NCI-H2196 (cell line): Measurements from ENCODE around the gene LHX5.

Experiments used
- DNase-seq: peaks from one replicate; lab custom pipeline; 2025; ENCODE audit not compliant: unreplicated experiment; lab: John Stamatoyannopoulos, UW

LHX5 gene

DNA sequence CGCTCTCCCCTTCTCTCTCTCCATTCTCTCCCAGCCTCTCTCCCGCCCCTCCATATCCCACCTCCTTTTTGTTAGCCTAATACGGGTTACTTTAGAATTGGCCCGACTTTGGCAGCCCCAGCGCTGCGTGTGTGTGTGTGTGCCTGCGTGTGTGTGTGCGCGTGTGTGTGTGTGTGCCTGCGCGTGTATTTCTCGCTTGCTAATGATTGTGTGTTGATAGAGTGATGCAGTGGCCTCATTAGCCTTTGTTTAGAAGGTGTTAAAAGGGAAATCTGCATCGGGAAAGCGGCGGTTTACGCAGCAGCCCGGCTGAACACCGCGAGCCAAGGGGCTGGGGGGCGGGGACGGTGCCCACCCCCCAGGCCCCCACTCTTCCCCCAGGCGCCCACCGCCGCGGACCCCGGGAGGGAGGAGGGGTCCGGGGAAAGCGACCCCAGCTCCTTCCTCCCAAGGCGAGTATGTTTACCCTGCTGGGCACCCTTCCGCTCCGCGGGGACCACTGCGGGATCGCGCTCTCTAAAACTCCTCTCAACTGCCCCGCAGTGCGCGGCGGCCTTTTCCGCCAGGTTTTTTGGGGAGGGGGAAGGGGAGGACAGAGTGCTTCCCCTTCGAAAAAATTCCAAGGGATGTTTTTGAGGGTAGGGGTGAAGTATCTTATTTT, 6.8 kb upstream of the LHX5 start:
- DNase-seq, result no peak

DNA sequence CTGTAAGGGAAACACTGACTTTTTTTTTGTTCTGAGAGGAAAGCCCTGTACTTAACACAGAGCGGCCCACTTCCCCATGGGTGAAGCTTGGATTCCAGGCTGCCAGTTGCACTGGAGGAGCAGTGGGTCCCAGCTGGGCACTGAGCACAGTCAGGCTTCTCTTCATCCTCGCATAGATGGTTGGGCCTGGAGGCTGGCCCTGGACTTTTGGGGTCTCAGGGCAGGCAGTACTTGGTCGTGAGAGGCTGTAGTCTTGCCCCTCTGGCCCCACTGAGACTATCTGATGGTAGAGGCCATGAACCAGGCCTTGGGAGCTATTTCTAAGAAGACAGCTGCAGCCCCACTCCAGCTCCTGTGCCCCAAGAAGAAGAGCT, 6.2 kb upstream of the LHX5 start:
- DNase-seq, result no peak

DNA sequence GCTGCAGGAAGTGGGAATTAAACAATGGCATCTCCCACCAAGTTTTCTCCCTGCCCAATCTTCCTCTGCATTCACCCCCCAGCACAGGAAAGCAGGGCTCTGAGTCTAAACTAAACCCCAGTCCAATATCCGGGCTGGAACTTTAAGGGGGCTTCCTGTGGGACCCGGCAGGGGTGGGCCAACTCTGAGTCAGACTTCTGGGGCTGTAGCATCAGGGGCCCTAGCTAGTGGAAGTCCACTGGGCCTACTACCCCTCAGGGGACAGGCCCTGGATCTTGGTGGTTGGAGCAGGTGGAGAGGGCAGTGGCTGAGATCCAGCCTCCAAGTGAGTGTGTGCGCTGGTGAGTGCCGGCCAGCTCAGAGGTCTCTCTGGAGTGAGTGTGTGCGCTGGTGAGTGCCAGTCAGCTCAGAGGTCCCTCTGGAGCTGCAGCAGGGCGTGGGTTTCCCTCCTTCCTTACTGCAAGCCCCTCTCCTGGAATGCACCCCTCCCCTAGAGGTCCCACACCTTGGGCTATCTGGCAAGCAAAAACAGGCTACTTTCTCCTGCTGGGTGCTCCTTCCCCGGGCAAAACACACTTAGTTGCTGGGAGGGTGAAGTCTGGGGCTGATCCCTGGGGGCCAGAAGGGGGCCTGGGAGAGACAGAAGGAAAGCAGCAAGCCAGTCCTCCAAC, 5.6 kb upstream of the LHX5 start:
- no peak for DNase-seq

- DNase-seq, result no peak
Measured at GRCh38 chr12:113476176-113476986, 4.7 kb upstream of the LHX5 start.

DNA sequence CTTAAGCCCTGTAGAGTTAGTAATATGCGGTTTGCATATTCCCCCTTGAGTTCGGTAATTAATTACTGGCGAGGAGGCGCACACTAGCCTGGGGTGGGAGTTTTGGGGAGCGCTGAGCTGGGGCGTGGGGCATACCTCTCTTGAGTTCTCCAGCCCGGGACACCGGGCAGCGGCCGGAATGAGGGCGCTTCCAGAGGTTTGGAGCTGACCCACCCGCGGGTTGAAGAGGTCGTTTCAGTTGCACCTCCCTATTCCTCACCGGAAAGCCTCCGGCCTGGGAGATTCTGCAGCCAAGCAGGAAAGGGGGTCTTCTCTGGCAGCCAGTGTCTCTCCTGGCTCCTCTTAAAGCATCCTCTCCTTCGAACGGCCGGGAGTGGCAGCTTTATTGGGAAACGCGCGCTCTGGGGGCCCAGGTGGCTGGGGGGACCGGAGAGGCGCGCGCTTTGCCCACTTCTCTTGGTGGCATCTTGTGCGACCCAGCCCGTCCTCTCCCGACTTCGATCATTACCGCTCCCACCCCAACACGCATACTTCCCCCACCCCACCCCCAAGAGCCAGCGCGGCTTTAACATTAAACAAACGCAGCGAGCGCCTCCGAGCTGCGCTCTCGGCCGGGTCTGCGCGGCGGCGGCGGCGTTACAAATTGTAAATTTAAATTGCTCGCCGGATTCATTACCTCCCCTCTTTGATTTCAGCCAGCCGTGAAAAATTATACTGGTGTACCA, 3.9 kb upstream of the LHX5 start:
- DNase-seq, result no peak

DNA sequence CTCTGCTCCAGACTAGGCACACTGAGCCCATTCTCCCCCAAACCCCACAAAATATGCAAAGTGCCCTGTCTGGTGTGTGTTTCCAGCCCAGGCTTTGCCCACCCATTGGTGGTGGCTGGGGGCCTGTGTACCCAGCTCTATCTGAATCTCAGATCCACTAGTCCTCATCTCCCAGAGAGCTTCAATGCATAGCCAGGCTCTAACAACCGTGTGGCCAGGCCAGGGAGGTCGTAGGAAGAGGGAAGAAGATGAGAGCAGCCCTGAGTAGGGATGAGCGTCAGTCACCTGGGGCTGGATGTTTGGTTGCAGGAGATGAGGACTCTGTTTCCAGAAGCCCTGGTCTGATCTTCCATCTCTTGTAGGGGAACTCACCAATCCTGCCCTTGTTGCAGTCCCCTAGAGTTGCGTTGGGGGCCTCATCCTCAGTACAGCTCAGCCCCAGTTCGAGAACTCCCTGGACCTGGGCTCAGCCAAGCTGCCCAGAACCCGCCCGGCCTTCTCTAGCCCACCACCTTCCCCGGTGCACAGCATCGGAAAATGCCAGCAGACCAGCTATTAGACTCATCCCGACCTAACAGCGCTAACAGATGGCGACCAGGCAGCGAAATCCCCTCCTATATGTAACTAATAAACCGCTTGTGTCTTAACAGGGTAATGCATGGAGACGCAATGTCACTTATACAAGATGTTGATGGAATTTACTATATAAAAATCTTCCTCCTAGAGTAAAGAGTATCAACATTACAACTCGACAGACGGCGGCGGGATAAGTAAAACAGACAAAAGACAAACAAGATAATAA, 3.2 kb upstream of the LHX5 start:
- no peak for DNase-seq

- DNase-seq, result no peak
Measured at GRCh38 chr12:113473942-113474341, 2.3 kb upstream of the LHX5 start.

DNA sequence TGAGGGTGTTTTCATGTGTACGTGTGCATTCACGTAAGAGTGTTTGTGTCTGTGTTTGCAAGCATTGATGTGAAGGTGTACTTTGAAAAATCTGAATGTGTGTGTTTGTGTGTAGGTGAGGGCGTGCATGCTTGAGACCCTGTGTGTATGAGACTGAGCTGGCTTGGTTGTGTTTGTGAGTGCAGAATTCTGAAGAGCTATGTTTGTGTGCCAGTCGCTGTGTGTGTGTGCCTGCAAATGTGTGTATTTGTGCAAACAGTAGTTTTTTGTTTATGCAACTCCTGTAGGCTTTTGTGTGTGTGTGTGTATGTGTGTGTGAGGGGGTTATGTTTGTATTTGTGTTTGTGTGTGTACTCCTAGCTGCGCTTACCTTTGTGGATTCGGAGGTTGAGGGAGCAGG, 1.7 kb upstream of the LHX5 start:
- DNase-seq, result no peak

GRCh38 chr12:113472191-113473121, 785 bp upstream of the LHX5 start:
- DNase-seq, result no peak

- DNase-seq, result no peak
Measured at GRCh38 chr12:113470871-113471618, 626 bp downstream of the LHX5 start.

- no peak for DNase-seq
Measured at GRCh38 chr12:113469949-113470743, 1.5 kb downstream of the LHX5 start.

- no peak for DNase-seq
Measured at GRCh38 chr12:113469224-113469948, 2.3 kb downstream of the LHX5 start.

GRCh38 chr12:113468365-113469223, 3.1 kb downstream of the LHX5 start:
- no peak for DNase-seq

DNA sequence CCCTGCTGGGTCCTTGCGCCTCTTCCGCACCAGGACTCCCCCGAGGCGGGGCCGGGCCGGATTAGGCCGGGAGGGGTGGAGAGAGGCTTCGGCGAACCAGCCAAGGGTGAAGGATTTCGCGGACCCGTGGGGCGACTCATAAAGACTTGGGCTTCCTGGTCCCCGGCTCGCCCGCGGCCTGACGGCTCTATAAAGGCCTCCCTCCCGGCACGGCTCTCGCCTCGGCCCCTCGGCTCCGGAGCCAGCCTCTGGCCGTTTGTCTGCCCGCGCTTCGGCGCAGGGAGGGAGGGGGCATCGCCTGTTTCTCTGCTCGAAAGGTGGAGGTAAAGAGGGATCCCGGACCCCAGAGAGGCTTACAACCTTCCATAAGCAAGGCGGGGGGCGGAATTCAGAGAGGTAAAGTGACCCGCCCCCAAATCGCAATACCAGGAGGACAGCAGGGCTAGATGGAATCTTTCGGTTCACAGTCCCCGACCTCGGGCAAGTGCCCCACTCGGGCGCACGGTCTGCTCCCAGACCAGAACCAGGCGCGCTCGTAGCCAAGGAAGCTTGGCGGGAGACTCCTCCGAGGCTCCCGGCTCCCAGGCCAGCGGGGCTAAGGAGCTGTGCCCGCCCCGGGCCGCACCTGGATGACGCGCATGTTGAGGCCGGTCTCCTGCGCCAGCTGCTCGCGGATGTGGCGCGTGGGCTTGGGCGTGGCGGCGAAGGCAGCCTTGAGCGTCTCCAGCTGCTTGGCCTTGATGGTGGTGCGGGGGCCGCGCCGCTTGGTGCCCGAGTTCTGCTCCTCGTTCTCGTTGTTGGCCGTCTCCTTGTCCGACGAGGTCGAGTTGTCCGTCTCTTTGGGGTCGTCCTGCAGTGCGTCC, 3.9 kb downstream of the LHX5 start:
- DNase-seq, result peak; percentile 33

- peak; percentile 33 for DNase-seq
Measured at GRCh38 chr12:113467142-113467501, 4.5 kb downstream of the LHX5 start.
